IPS-18c (cell line): Measurements from ENCODE around the gene AFF3.
"Not testable (repeated sequence)": the region's sequence is repeated elsewhere in the genome, so short reads cannot be mapped to it uniquely, and the experiment has no call there.

ENCODE experiments used
- H3K4me3 ChIP-seq: 2 replicates; pipeline ENCODE4 v1.7.0; 2013; ENCODE audit warnings: low read depth, mild to moderate bottlenecking, low read length, moderate library complexity; ENCODE audit not compliant: insufficient read depth
- H3K9me3 ChIP-seq: one replicate; pipeline ENCODE4 v1.6.1; 2013; ENCODE audit warnings: mild to moderate bottlenecking, low read length, moderate library complexity; ENCODE audit not compliant: control insufficient read depth, insufficient read depth

AFF3 gene

DNA sequence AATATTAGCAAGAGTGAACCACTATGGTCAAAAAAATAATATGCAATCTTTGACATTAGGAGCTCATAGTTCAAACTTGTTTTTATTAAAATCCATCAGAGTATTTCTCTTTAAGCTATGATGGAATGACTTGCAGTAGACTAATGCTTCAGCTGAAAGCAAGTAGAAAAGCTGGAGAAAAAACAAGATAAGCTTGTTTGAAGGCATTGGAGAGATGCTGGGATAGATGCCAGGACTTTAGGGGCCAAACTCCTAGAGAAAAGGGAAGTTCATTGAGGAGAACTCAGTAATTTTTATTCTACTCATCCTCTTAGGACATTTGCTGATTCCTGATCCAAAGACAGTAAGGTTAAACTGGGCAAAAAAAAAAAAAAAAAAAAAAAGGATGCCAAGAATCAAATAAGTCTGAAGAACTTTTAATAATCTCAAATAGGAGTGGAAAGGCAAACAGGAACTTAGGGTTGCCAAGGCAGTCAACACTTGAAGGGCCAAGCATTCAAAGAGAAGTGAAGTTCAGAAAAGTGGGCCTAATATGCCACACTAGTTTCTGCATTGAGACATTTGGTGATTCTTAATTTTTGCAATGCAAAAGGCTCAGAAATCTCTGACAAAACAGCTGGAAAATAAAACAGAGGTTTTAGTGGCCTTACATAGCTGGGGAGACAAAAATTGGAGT, 19.7 kb upstream of the AFF3 start:
- peaks cover 3% of the 10 kb centered on the region for H3K9me3 ChIP-seq
- H3K4me3 ChIP-seq: no peak overlapping the region

DNA sequence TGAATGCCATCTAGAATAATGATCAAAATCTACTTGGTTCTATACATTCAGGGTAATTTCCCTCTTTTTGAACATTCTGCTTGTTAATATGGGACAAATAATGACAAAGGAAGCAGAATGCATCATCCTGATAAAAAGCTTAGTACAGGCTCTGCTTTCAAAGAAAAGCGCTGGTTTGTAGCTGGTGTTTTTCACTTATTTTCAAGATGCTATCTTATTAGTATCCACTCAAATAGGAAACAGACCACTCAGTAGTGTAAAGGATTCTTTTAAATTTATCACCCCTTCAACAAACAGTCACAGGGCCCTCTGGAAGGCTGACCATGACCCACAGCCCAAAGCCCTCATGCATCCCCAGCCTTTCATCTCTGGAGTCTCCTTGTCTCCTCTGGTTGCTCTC, 18.0 kb upstream of the AFF3 start:
- Histone ChIP-seq H3K4me3 (no peak overlapping the region), H3K9me3 (peaks cover 3% of the 10 kb centered on the region)

DNA sequence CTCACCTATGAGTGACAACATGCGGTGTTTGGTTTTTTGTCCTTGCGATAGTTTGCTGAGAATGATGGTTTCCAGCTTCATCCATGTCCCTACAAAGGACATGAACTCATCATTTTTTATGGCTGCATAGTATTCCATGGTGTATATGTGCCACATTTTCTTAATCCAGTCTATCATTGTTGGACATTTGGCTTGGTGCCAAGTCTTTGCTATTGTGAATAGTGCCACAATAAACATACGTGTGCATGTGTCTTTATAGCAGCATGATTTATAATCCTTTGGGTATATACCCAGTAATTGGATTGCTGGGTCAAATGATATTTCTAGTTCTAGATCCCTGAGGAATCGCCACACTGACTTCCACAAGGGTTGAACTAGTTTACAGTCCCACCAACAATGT, 9.4 kb upstream of the AFF3 start:
- not testable (repeated sequence) for H3K4me3 ChIP-seq, H3K9me3 ChIP-seq

DNA sequence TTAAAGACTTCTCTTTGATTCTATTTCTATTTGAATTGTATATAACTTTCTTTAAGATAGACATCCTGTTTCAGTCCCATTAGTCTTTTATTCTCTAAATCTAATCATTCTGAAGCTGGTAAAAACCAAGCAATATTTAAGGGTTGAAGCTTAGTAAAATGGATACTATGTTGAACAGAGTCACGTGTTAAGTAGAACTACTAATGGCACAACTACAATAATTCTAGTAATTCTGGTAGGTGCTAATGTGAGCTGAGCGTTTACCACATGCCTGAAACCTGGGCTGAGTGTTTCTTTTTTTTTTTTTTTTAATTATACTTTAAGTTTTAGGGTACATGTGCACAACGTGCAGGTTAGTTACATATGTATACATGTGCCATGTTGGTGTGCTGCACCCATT, 8.9 kb upstream of the AFF3 start:
- Histone ChIP-seq H3K4me3 (no peak overlapping the region), H3K9me3 (no peaks in the 10 kb centered on the region)

DNA sequence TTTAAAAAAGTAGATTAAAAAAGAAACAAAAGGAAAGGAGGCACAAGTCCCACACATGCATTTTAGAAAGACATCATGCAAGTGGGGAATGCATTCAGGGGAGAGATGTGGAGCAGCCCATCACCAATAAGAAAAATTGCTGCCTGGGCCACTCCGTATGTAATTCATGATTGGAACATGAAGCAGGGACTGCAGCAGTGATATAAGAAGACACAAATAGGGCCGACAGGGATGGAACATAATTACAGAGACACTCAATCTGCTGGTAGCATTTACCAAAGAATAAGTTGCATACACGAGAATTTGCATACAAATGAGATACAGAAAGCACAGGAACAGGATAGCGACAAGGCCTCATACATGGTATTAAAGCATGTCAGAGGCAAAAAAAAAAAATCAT, 6.5 kb upstream of the AFF3 start:
- H3K9me3 ChIP-seq: no peaks in the 10 kb centered on the region
- H3K4me3 ChIP-seq: no peak overlapping the region

DNA sequence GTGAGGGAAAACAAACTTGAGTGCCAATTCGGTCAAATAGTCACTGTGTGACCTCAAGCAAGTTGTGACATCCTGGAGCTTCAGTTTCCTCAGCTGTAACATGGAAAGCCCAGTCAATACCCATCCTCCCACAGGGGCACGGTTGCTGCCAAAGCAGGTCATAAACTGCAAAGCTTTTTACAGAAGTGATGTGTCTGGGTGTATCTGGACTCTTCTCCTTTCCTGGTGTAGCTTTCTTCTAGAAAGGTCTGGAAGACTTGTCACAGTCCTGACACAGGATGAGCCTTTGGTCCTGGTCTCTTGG, 4.2 kb upstream of the AFF3 start:
- H3K4me3 ChIP-seq: no peak overlapping the region

DNA sequence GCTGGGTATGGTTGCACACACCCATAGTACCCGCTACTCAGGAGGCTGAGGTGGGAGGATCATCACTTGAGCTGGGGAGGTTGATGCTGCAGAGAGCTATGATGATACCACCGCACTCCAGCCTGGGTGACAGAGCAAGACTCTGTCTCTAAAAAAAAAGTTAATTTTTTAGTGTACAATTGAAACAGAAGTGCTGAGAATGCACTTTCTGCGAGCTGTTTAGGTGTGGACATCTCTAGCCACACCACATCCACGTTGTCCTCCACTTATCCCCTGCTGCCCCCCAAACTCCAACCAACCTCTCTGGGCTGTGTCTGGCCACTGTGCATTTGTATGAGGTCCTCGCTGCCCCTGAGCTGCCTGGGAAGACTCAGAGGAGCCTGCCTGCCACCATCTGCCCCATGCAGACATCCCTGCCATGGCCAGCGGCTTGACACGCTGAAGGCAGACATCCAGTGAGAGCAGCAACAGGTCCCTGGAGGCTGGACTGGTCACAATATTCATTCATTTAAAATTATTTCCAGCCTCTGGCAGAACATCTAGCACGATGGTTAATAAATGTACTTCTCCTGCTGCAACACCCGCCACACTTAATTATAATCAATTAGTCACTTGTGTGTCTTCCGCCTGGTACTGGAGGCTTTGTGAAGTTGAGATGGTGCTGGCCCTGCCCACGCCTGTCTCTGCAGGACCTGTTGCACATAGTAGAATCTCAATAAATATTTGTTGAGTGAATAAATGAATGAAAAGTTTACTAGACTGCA, 3.7 kb upstream of the AFF3 start:
- H3K9me3 ChIP-seq: no peaks in the 10 kb centered on the region
- H3K4me3 ChIP-seq: no peak overlapping the region

More for the DNA sequence above, 4.2 kb upstream of the AFF3 start:
- H3K9me3 ChIP-seq: no peaks in the 10 kb centered on the region

DNA sequence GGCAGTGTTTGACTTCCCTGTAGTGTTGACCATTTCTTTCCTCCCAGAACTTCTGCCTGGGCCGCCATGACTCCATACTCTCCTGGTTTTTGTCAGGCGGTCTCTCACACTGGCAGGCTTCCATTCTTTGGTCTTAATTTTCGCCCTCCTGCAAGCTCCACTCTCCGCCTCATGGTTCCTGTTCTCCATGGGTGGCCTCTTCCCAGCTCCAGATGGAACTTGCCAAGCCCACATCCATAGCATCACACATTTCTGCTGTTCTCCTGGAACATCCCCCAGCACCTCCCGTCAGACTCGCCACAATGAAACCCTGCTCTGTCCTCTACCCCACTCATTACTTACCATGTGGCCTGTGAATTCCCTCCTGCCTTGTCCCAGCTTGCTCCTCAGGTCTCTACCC, 896 bp upstream of the AFF3 start:
- no peaks in the 10 kb centered on the region for H3K9me3 ChIP-seq

DNA sequence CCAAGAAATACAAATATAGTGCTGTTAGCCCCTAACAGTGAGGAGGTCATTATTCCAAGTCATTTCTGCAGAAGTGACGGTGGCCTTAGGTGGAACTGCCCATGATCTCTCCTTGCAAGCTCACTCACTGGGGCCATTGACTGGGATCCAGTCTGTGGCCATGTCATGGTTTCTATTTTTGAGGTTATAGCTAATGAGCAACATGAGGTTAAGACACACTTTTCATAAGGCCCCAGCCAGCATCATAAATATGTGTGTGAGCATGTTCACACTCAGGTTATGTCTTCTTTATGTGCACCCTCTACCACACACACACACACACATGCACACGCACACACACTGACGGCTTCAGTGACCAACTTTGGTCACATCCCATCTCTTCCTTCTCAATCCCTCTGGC, 484 bp downstream of the AFF3 start:
- Histone ChIP-seq H3K4me3 (no peak overlapping the region), H3K9me3 (no peaks in the 10 kb centered on the region)

More for the DNA sequence above, 896 bp upstream of the AFF3 start:
- H3K4me3 ChIP-seq: no peak overlapping the region

DNA sequence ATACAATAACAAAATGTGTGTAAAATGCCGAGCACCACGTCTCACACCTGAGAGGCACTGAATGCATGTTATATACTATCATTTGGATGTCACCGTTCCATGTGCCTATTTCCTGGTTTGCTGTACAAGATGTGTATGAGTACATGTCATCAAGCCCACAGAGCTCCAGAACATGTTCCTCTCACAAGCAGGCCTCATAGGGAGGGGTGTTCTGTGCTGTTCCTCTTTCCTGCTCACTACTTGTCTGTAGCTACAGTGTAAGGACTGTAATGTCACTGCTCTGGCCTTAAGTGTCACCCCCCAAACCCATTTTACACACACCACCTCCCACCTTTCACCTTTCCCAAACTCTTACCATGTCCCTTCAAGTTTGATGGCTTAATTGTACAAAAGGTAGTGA, 1.8 kb downstream of the AFF3 start:
- no peak overlapping the region for H3K4me3 ChIP-seq
- H3K9me3 ChIP-seq: no peaks in the 10 kb centered on the region

DNA sequence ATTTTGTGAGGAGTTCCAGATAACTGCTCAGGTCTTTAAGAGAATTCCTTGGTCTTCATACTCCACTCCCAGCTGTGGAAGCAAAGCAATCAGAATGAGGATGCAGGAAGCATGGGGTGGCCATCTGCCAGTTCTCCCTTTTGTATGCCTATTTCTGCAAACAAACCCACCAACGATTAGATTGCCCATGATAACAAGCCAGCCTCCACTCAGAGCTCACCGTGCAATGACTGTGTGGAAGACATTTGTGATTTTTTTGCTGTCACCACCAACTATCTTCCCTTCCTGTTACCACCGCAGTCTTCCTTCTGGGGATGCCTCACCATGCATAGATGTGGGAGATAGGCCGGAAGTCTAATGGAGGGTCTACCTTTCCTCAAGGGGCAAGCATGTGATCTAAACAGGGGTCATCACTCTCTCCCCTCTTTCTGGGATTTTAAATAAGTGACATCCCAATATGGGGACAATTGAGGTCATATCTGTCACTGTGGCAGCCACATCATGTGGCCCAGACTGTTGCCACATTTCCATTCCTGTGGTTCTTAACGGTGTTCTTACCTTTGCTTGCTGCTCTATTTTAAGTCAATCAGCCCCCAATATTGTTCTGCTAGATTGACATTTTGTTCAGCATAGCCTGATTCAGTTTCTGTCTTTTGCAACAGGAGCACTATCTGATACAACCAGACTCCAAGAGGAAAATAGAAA, 4.4 kb downstream of the AFF3 start:
- H3K4me3 ChIP-seq: no peak overlapping the region
- H3K9me3 ChIP-seq: no peaks in the 10 kb centered on the region

DNA sequence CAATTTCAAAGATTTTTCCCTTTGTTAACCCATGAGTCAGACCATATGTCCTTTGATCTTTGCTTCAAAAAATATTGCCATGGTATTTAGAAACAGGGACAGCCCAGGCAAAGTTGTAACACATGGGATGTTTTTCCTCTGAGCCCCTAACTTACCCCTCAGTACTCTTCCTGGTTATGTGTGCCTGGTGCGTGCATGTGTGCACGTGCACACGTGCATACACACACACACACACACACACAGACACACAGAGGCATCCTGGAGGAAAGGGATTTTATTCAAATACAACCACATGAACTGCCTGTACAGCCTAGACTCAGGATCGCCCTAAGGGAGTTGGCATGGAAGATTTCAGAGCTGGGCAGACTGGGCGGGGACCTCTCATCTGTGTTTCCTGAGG, 5.1 kb downstream of the AFF3 start:
- Histone ChIP-seq H3K9me3 (no peaks in the 10 kb centered on the region), H3K4me3 (no peak overlapping the region)

DNA sequence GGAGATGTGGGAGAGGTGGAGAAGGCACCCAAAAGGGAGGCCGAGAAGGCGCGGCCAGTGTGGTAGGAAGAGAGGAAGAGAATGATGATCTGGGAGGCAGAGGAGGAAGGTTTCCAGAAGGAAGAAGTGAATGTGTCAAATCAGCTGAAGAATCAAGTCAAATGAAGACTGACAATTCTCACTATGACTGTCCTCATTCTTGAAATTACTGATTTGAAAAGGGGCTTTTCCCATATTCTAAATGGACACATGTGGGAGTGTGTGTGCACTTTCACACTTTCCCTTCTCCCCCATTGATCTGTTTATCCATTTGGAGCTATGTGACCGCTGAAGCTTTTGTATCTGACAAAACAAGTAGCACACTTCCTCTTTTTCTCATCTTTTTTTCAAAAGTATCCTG, 6.1 kb downstream of the AFF3 start:
- Histone ChIP-seq H3K4me3 (no peak overlapping the region), H3K9me3 (no peaks in the 10 kb centered on the region)

DNA sequence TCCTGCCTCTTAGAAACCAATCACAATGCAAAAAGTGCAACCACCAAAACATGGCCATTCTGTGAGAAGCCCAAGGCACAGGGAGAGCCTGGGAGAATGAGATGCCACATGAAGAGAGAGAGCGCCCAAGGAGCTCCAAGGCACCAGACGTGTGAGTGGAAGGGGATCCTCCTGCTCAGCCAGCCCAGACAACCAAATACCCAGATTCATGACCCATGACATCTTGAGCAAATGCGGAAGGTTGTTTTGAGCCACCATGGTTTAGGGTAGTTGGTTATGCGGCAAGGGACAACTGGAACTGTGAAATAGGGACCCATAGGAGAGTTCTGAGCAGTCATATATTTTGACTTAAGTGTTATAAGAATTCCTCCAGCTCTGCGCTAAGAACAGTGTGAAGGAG, 7.0 kb downstream of the AFF3 start:
- H3K9me3 ChIP-seq: no peaks in the 10 kb centered on the region
- H3K4me3 ChIP-seq: no peak overlapping the region

DNA sequence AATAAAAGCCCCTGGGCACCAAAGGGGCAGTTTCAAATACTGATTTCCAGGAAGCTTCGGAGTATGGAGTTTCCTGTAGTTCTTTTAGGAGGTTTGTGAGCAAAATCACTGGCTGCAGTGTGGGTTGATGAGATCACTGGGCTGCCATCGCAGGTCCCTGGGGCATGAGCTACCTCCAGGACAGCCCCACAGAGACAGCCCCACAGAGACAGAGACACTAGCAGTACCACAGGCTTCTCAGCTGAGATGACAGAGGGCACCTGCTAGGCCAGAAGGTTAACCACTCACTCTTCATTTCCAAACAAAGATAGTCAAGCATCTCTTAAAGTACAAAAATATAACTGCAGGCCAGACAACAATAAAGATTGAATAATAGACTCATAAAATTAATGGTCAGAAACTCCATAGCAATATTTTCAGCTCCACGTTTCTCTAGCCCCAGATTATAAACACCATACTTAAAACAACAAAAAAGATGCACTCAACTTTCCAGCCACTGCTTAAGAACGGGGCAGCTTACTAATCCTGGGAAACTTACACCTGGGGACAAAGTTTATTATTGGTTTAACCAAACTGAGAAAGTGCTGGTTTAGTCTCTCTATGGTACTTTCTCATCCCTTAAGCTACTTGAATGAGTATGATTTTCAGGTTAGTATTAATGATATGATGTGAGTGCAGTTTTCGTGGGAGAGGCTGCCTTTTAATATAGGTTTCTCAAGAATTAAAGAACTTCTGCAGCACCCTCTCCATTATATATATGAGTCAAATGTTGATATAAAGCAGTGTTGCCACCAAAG, 11.6 kb downstream of the AFF3 start:
- no peak overlapping the region for H3K4me3 ChIP-seq
- H3K9me3 ChIP-seq: no peaks in the 10 kb centered on the region

DNA sequence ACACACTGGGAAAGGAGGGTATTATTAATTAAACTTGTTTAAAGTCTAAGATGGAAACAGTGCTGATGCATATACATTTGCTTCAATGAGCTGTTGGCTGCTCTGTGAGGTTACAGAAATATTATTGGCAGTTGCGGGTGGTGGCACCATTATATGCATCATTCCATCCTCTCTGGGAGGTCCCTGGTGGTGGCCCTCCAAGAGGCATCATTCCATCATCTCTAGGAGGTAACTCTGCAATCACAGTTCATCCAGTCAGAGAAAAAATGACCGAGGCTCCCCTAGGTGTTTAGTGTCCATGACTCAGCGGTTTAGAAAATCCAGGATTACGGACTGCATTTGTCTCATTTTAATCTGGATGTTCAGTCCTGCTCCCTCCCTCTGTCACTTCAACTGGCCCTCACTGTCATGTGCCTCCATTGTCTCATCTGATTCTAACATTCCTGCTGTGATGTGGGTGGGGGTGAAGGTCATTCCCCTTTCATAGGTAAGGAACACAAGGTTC, 15.4 kb downstream of the AFF3 start:
- H3K9me3 ChIP-seq: no peaks in the 10 kb centered on the region
- H3K4me3 ChIP-seq: no peak overlapping the region

DNA sequence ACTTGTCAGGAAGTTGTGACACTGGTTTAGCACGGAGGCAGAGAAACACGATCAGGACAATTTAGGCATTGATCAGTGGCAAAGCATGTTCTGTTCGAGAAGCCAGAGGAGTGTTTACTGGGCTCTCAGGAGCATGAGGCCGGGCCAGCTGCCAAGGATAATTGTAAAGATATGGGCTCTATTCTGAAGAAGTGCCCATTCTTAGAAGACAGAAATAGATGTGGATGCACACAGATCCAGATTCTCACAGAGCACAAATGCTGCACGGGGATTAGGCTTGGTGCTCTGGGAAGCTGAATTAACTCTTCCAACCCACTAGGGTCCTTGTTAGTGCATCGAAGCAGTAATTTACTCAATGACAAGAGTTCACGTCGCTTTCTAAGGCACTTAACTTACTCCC, 16.2 kb downstream of the AFF3 start:
- no peak overlapping the region for H3K4me3 ChIP-seq
- H3K9me3 ChIP-seq: no peaks in the 10 kb centered on the region
